Measurements from ENCODE around the gene GFM2. TPM values are rescaled to one million over a fixed set of nuclear protein-coding genes. Genes with fewer than 3 reads are reported as not detected.

The GFM2 gene
- total and polyA plus RNA-seq, 2 of the 13 experiments (the other 11 are each of a cell fraction or from before 2014, with no cell fraction given): 22.0 to 41.6 TPM

GRCh38 chr5:74766849-74767578, at the start of gene GFM2, which contains the start of gene NSA2 (continued):
- TF ChIP-seq WIZ (CRISPR knock-in tag; IDR thresholded peaks at IDR 0.05) (peak; percentile 17; the same call in 1 of the 2 replicates), ARNT2 (CRISPR knock-in tag; IDR thresholded peaks at IDR 0.05; ENCODE audit: low read depth) (0 out of 2 replicates have a peak, but pooled peaks have one; percentile 38), ETV6 (CRISPR knock-in tag; conservative IDR thresholded peaks at IDR 0.05) (peak; percentile 93), ZNF101 (CRISPR knock-in tag; IDR thresholded peaks at IDR 0.05; ENCODE audit: borderline replicate concordance, low read depth) (no peak), ZNF777 (CRISPR knock-in tag; IDR thresholded peaks at IDR 0.05) (peak; percentile 73), ZMAT3 (CRISPR knock-in tag; conservative IDR thresholded peaks at IDR 0.05) (peak; percentile 86), JUN (CRISPR knock-in tag; IDR thresholded peaks at IDR 0.05) (no peak), EZH2 (conservative IDR thresholded peaks at IDR 0.05; ENCODE audit: low read depth, low read length) (no peak), KMT2A (CRISPR knock-in tag; IDR thresholded peaks at IDR 0.05) (peak; percentile 99), RFXANK (CRISPR knock-in tag; IDR thresholded peaks at IDR 0.05) (peak; percentile 52; the same call in 1 of the 2 replicates), ERF (CRISPR knock-in tag; IDR thresholded peaks at IDR 0.05) (peak; percentile 87), ZBTB38 (CRISPR knock-in tag; IDR thresholded peaks at IDR 0.05) (peak; percentile 90), ZNF264 (CRISPR knock-in tag; IDR thresholded peaks at IDR 0.05) (peak; percentile 82; the same call in 1 of the 2 replicates), ARID3A (IDR thresholded peaks at IDR 0.05; ENCODE audit: low read depth, low read length) (no peak; the same call in 1 of the 2 replicates), ZNF546 (CRISPR knock-in tag; conservative IDR thresholded peaks at IDR 0.05) (no peak), STAG1 (CRISPR knock-in tag; IDR thresholded peaks at IDR 0.05) (0 out of 2 replicates have a peak, but pooled peaks have one; percentile 12), ZNF543 (CRISPR knock-in tag; IDR thresholded peaks at IDR 0.05) (0 out of 2 replicates have a peak, but pooled peaks have one; percentile 63), NCOA5 (CRISPR knock-in tag; IDR thresholded peaks at IDR 0.05) (no peak), HMG20A (CRISPR knock-in tag; IDR thresholded peaks at IDR 0.05; ENCODE audit: borderline replicate concordance) (no peak)
- TF ChIP-seq, protein P1, sequence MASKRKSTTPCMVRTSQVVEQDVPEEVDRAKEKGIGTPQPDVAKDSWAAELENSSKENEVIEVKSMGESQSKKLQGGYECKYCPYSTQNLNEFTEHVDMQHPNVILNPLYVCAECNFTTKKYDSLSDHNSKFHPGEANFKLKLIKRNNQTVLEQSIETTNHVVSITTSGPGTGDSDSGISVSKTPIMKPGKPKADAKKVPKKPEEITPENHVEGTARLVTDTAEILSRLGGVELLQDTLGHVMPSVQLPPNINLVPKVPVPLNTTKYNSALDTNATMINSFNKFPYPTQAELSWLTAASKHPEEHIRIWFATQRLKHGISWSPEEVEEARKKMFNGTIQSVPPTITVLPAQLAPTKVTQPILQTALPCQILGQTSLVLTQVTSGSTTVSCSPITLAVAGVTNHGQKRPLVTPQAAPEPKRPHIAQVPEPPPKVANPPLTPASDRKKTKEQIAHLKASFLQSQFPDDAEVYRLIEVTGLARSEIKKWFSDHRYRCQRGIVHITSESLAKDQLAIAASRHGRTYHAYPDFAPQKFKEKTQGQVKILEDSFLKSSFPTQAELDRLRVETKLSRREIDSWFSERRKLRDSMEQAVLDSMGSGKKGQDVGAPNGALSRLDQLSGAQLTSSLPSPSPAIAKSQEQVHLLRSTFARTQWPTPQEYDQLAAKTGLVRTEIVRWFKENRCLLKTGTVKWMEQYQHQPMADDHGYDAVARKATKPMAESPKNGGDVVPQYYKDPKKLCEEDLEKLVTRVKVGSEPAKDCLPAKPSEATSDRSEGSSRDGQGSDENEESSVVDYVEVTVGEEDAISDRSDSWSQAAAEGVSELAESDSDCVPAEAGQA (IDR thresholded peaks at IDR 0.05; ENCODE audit: low read depth): peak; percentile 84
- TF ChIP-seq, protein P1 (CRISPR knock-in tag; IDR thresholded peaks at IDR 0.05; ENCODE audit: borderline replicate concordance): no peak
- TF ChIP-seq, protein P2, sequence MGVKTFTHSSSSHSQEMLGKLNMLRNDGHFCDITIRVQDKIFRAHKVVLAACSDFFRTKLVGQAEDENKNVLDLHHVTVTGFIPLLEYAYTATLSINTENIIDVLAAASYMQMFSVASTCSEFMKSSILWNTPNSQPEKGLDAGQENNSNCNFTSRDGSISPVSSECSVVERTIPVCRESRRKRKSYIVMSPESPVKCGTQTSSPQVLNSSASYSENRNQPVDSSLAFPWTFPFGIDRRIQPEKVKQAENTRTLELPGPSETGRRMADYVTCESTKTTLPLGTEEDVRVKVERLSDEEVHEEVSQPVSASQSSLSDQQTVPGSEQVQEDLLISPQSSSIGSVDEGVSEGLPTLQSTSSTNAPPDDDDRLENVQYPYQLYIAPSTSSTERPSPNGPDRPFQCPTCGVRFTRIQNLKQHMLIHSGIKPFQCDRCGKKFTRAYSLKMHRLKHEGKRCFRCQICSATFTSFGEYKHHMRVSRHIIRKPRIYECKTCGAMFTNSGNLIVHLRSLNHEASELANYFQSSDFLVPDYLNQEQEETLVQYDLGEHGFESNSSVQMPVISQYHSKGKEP (CRISPR knock-in tag; IDR thresholded peaks at IDR 0.05): peak; percentile 62
